KMS-11 (cell line): ENCODE results near the gene CCBE1.
"Not testable (repeated sequence)": the region's sequence is repeated elsewhere in the genome, so short reads cannot be mapped to it uniquely, and the experiment has no call there.

Source experiments
- H2AFZ ChIP-seq: fragments of 200-600 bp; sonication (generic); 2 replicates; pipeline ENCODE4 v1.6.1; 2016; ENCODE audit warnings: antibody characterized with exemption, mixed run types, low read depth
- H3K27ac ChIP-seq: fragments of 200-600 bp; sonication (generic); 2 replicates; pipeline ENCODE4 v1.6.1; 2016; ENCODE audit warnings: mild to moderate bottlenecking, mixed run types
- H3K27me3 ChIP-seq: fragments of 200-600 bp; sonication (generic); 2 replicates; pipeline ENCODE4 v1.6.1; 2017; ENCODE audit warnings: mild to moderate bottlenecking, low read depth, mixed run types, moderate library complexity; ENCODE audit not compliant: insufficient read depth
- H3K36me3 ChIP-seq: fragments of 200-600 bp; sonication (generic); 2 replicates; pipeline ENCODE4 v1.6.1; 2017; ENCODE audit warnings: mild to moderate bottlenecking, mixed run types; ENCODE audit not compliant: insufficient read depth
- H3K4me1 ChIP-seq: fragments of 200-600 bp; sonication (generic); 2 replicates; pipeline ENCODE4 v1.6.1; 2016; ENCODE audit warnings: mild to moderate bottlenecking, low read depth, mixed run types; ENCODE audit not compliant: poor library complexity, severe bottlenecking
- H3K4me2 ChIP-seq: fragments of 200-600 bp; sonication (generic); 2 replicates; pipeline ENCODE4 v1.7.0; 2016; ENCODE audit warnings: mild to moderate bottlenecking, mixed run types
- H3K4me3 ChIP-seq: fragments of 200-600 bp; sonication (generic); IDR thresholded peaks from 2 replicates; pipeline ENCODE4 v1.6.1; 2017; ENCODE audit warnings: low read depth, low read length, mixed read lengths; ENCODE audit not compliant: insufficient read depth
- H3K79me2 ChIP-seq: fragments of 200-600 bp; sonication (generic); 2 replicates; pipeline ENCODE4 v1.6.1; 2016; ENCODE audit warnings: low read depth, mixed run types; ENCODE audit not compliant: insufficient read depth
- H3K9ac ChIP-seq: fragments of 200-600 bp; sonication (generic); 2 replicates; pipeline ENCODE4 v1.6.1; 2016; ENCODE audit warnings: mild to moderate bottlenecking, mixed run types
- H4K20me1 ChIP-seq: fragments of 200-600 bp; sonication (generic); 2 replicates; pipeline ENCODE4 v1.6.1; 2016; ENCODE audit warnings: mild to moderate bottlenecking, mixed run types; ENCODE audit not compliant: insufficient read depth
- TF ChIP-seq, protein P1 (sequence below): fragments of 200-600 bp; sonication (generic); conservative IDR thresholded peaks from 2 replicates; pipeline ENCODE4 v1.6.1; 2017; ENCODE audit warnings: low read depth, mild to moderate bottlenecking, antibody characterized with exemption, low read length, moderate library complexity, mixed read lengths

Gene CCBE1

DNA sequence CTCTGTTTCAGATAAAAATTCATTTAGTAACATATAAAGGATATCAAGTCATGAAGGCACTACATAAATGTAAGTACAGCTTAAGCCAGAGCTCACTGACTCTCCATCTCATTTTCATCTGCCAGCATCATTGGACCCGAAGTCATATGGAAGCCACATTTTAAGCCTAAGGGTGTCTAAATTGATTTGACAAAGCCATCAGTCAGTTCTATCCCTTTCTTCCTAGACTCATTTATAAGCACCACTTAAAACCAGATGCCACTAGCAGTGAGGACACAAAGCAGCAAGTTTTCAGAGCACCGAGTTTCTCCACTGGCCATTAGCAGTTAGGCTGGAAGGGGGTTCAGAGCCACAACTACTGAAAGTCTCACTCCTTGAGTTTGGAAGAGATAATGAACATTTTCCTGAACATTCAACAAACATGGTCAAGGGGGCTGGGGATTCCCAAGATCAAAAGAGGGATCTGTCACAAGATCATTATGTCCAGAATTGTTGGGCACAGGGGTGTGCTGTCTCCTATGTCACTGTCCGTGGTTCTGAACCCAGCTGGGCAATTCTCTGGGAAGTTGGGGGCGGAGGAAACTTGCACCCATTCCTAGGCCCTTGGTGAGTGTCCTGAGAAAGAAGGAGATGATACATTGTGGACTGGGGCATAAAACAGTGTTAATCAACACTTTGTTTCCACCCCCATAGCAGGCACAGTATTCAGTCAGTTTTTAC, 179.6 kb downstream of the CCBE1 start:
- Histone ChIP-seq H3K27me3 (no peaks in the 10 kb centered on the region), H3K36me3 (no peaks in the 10 kb centered on the region), H2AFZ (no peak overlapping the region), H3K79me2 (no peaks in the 10 kb centered on the region), H3K4me3 (no peak overlapping the region), H3K27ac (no peak overlapping the region), H3K4me1 (no peaks in the 10 kb centered on the region), H3K9ac (no peak overlapping the region), H4K20me1 (no peaks in the 10 kb centered on the region), H3K4me2 (no peak overlapping the region)
- TF ChIP-seq, protein P1, sequence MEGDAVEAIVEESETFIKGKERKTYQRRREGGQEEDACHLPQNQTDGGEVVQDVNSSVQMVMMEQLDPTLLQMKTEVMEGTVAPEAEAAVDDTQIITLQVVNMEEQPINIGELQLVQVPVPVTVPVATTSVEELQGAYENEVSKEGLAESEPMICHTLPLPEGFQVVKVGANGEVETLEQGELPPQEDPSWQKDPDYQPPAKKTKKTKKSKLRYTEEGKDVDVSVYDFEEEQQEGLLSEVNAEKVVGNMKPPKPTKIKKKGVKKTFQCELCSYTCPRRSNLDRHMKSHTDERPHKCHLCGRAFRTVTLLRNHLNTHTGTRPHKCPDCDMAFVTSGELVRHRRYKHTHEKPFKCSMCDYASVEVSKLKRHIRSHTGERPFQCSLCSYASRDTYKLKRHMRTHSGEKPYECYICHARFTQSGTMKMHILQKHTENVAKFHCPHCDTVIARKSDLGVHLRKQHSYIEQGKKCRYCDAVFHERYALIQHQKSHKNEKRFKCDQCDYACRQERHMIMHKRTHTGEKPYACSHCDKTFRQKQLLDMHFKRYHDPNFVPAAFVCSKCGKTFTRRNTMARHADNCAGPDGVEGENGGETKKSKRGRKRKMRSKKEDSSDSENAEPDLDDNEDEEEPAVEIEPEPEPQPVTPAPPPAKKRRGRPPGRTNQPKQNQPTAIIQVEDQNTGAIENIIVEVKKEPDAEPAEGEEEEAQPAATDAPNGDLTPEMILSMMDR, result no peak

DNA sequence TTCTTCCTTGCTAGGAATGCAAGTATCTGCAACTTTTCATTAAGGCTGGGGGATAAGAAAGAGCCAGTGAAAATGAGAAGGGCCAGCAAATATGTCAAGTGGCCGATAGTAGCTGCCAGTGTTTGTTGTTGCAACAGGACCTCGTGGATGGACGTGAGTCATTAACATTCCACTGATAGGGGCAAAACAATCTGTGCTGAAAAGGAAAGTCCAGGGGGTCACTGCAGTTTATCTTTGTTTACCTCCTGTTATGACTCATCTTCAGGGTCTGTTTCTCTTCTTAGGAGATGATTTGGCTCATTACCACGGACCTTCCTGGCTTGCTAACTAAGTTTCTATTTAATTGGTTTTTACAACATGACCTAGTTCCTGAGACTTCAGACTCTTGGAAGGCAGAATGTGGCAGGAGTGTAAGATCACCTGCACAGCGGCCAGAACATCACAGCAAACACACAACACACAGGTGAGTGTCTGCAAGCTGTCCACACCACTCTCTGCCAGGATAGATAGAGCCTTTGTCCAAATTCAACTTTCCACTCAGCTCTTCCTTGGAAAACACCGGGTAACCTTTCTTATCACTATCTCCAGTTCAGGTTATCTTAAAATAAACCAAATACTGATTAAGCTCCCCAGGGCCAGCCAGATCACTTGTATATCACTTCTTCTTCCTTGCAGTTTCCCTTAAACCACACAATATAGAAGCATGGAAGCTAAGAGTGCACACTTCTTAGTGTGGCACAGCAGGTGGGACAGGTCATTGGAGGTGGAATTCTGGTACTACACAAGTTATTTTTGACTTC, 180.7 kb downstream of the CCBE1 start:
- no peaks in the 10 kb centered on the region for H3K27me3 ChIP-seq
- H3K79me2 ChIP-seq, result no peaks in the 10 kb centered on the region
- no peaks in the 10 kb centered on the region for H4K20me1 ChIP-seq
- no peak overlapping the region for H3K27ac ChIP-seq
- H3K36me3 ChIP-seq, result no peaks in the 10 kb centered on the region
- H3K4me1 ChIP-seq, result no peaks in the 10 kb centered on the region
- TF ChIP-seq, protein P1, result no peak
- no peak overlapping the region for H2AFZ ChIP-seq
- H3K4me3 ChIP-seq, result no peak overlapping the region
- H3K4me2 ChIP-seq, result no peak overlapping the region
- H3K9ac ChIP-seq, result no peak overlapping the region

DNA sequence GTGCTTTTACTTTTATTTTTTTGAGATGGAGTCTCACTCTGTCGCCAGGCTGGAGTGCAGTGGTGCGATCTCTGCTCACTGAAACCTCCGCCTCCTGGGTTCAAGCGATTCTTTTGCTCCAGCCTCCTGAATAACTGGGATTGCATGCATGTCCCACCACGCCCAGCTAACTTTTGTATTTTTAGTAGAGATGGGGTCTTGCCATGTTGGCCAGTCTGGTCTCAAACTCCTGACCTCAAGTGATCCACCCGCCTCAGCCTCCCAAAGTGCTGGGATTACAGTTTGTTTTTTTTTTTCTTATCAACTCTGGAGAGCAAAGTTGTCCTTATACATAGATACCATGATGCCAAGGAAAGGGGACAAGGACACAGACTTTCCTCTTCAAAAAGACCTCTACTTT, 181.3 kb downstream of the CCBE1 start:
- H3K36me3 ChIP-seq, H2AFZ ChIP-seq, H3K4me3 ChIP-seq, H3K4me2 ChIP-seq, H3K9ac ChIP-seq, H3K27me3 ChIP-seq, H4K20me1 ChIP-seq, H3K4me1 ChIP-seq, H3K79me2 ChIP-seq, H3K27ac ChIP-seq: not testable (repeated sequence)

DNA sequence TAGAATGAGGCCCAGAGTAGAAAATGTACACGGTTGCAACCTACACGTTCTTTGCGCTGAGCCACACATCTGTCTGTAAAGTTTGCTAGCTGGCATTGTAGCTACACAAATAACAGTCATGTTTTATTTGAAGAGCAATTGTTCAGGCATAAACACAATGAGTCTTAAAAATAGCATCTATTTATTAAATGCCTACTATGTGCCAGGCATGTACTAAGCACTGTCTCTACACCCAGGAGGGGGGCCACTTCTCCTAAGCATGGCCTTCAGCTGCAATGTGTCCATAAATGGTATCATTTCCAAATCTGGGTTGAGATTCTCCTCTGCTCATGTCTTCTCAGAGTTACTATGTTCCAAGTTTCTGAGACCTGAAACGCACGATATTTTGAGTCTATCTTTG, 182.1 kb downstream of the CCBE1 start:
- Histone ChIP-seq H3K9ac (no peak overlapping the region), H3K4me3 (no peak overlapping the region), H3K4me1 (no peaks in the 10 kb centered on the region), H4K20me1 (no peaks in the 10 kb centered on the region), H3K36me3 (no peaks in the 10 kb centered on the region), H3K27me3 (no peaks in the 10 kb centered on the region), H3K4me2 (no peak overlapping the region), H3K79me2 (no peaks in the 10 kb centered on the region), H2AFZ (no peak overlapping the region), H3K27ac (no peak overlapping the region)
- TF ChIP-seq, protein P1, result no peak

DNA sequence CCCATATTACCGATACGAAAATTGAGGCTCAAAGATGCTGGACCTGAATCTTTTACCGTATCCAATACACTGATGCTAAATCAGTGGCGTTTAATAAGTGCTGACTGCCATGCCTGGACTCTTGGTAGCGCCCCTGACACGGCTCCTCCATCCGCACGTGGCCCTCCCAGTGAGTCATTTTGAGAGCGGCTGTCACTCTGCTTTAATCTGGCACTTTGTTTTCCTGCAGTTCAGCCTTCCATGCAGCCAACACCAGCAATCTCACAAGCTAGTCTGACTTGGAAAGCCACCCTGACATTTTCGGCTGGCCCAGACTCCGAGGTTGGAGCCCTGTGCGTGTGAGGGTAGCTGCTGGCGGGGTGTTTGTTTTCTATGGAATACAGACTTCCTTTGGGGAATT, 183.0 kb downstream of the CCBE1 start:
- no peaks in the 10 kb centered on the region for H3K36me3 ChIP-seq
- no peak overlapping the region for H3K27ac ChIP-seq
- TF ChIP-seq, protein P1, result no peak
- no peaks in the 10 kb centered on the region for H3K4me1 ChIP-seq
- no peak overlapping the region for H2AFZ ChIP-seq
- no peak overlapping the region for H3K4me3 ChIP-seq
- H3K9ac ChIP-seq, result no peak overlapping the region
- H3K4me2 ChIP-seq, result no peak overlapping the region
- no peaks in the 10 kb centered on the region for H3K27me3 ChIP-seq
- H4K20me1 ChIP-seq, result no peaks in the 10 kb centered on the region
- no peaks in the 10 kb centered on the region for H3K79me2 ChIP-seq
